Kidney tubule cell (primary cell): ENCODE results near the gene DNAJC7.
A peak's percentile ranks its signal among the peaks of the same experiment; 100 is the strongest.

Experiments used
- DNase-seq: peaks from one replicate; pipeline ENCODE4 v3.0.0-alpha.2; 2018; ENCODE audit warnings: low spot score

Gene DNAJC7

GRCh38 chr17:41975099-41976083 is 41.8 kb downstream of the DNAJC7 start:
- DNase-seq: peak; percentile 26

DNA sequence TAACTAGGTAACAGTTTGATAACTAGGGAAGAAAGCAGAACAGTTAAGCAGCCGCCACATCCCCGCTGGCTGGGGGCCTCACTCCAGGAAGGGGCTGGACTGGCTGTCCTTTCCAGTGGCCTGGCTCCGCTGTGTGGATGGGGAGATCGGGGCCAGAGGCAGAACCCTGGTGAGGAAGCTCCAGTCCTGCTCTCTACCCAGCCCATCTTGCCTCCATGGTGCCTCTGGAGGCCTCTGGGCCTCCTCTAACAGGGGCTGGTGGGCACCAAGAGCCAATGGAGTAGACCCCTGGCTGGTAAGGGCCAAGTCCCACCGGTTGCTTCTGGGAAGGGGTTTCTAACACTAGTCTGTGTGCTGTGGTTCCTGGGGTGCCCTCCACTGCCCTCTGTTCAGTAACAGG is 42.6 kb downstream of the DNAJC7 start:
- DNase-seq: no peak

- DNase-seq: no peak
These were observed 43.2 kb downstream of the DNAJC7 start for GRCh38 chr17:41974031-41974430.

- no peak for DNase-seq
These were observed 43.8 kb downstream of the DNAJC7 start for GRCh38 chr17:41973408-41973811.

DNA sequence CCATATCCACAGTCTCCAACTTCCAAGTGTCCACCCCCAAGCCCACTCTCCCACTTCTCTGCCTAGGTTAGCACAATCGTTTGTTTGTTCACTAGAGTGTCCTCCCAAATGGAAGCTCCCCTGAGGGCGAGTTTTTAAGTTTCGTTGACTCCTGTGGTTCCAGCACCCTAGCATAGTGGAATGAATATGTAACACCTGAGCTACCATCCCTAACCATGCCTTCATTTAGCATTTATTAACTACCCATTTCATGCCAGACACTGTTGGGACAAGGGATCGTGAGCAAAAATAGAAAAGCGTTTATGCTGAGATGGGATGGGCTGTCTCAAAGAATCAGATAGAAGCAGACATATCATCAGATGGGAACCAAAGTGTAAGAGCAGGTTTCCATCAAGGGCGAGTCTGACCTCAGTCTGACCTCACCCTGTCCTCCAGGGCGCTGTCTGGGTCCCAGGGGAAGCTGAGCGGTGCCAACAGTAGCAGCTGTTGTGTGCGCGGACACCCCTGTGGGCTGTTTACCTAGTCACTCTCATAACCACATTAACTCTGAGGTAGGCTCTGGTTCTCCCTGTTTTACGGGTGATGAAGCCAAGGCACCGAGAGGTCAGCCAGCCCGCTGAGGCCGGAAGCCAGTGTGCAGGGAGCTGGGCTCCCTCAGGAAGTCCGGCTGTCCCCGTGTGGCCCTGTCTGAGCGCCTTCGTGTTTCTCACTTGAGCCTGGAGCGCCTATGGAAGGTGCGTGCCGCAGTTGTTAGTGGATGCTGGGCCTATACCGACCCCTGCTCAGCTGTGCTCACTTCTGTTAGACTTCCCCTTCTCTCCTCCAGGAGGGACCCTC is 44.5 kb downstream of the DNAJC7 start:
- peak; percentile 89 for DNase-seq

DNA sequence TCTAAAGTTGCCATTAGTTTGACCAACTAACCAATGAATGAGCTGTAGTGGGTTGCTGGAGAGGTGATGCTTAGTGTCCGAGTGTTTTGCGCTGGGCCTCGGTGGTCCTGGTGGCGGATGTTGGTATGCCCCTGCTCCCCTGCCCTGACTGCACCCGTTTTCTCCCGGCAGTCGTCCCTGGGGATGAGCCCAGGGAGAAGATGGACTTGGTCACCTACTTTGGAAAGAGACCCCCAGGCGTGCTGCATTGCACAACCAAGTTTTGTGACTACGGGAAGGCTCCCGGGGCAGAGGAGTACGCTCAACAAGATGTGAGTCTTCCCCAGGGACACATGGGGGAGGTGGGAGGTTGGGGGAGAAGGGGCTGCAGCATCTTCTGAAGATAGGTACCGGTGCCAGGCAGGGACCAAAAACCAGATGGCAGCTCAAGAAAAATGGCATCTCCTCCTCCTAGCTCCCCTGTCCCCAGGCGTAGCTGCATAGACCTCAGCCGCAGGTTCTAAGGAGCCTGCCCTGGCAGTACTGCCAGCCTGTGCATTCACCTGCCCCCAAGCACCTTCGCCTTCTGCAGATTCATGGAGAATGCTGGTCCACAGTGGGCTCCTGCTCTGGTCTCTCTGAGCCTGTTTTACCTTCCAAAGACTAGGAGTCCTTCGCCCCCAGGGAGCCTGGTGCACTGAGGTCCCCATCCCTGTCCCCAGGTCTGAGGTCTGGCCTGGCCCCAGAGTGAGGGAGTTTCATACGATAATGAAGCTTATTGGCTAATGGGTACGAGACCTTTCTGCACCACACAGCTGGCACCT is 45.3 kb downstream of the DNAJC7 start:
- DNase-seq: no peak

DNA sequence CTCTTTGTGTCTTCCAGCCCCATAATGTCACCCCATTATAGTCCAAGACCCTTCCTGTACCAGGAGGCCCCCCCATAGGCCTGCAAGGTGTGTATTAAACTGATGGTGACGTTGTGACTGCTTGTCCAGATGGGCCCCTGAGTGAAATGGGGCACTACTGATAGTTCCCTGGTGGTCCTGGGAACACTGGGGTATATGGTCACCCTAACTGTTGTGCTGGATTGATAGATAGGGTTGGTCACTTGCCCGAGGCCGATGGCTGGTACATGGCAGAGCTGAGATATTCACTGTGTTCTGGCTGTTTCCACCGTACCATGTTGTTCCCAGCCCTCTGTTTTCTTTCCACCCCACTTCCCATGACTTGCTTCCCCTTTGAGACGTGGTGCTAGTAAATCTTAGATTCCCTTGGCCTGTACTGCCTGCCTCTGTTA is 46.3 kb downstream of the DNAJC7 start:
- DNase-seq: no peak

GRCh38 chr17:41968676-41969075 is 48.6 kb downstream of the DNAJC7 start:
- DNase-seq: no peak

DNA sequence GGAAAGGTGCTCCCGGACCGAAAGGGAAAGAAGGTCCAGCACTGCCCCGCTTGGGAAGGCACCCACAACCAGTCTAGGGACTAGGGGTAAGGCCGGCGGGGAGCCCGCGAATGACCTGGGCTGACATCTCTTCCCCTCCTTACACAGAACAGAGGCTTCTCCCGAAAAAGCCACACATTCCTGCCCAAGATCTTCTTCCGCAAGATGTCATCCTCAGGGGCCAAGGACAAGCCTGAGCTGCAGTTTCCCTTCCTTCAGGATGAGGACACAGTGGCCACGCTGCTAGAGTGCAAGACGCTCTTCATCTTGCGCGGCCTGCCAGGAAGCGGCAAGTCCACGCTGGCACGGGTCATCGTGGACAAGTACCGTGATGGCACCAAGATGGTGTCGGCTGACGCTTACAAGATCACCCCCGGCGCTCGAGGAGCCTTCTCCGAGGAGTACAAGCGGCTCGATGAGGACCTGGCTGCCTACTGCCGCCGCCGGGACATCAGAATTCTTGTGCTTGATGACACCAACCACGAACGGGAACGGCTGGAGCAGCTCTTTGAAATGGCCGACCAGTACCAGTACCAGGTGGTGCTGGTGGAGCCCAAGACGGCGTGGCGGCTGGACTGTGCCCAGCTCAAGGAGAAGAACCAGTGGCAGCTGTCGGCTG is 49.2 kb downstream of the DNAJC7 start:
- no peak for DNase-seq

GRCh38 chr17:41967141-41967920 is 49.9 kb downstream of the DNAJC7 start:
- peak; percentile 34 for DNase-seq

- DNase-seq: peak; percentile 90
These were observed 50.6 kb downstream of the DNAJC7 start, which contains the start of gene CNP for GRCh38 chr17:41966463-41967140. Gene CNP (plus strand): TSS chr17:41966795. CDS start chr17:41966885, 90 bp downstream.

GRCh38 chr17:41965694-41966462 is 51.4 kb downstream of the DNAJC7 start:
- DNase-seq: peak; percentile 91

GRCh38 chr17:41962768-41963434 is 54.3 kb downstream of the DNAJC7 start:
- peak; percentile 57 for DNase-seq

GRCh38 chr17:41962111-41962510 is 55.1 kb downstream of the DNAJC7 start:
- no peak for DNase-seq

DNA sequence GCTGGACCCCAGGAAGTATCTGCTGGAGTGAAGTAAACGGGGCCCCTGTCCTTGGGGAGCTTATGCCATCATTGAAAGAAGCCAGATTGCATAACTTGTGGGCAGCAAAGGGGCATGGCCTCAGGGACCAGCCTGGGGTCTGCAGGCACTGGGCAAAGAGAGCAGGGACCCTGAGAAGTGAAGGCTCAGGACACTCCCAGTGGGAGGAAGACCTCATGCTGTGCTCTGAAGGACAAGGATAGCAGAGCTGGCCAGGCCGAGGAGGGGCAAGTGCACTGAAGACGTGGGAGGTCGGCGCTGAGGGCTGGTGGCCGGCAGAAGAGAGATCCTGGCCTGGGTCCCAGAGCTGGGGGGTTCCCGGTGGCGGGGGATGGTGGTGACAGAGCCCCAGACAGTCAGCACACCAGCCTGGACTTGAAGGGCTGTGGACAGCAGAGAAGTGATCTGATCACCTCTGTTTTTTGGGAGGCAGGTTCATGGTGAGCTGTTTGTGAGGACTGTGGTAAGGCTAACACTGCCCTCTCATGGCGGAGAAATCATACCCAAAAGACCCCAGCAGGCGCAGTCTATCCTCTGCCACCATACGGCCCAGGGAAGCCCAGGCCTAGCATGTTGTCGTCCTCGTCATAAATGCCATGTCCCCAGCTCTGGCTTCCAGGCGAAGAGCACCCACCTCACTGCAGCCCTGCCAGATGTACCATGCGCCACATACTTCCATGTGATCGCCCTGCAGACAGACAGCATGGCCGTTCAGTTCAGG is 57.7 kb downstream of the DNAJC7 start:
- DNase-seq: peak; percentile 70

- peak; percentile 70 for DNase-seq
These were observed 58.3 kb downstream of the DNAJC7 start for GRCh38 chr17:41959030-41959335.

DNA sequence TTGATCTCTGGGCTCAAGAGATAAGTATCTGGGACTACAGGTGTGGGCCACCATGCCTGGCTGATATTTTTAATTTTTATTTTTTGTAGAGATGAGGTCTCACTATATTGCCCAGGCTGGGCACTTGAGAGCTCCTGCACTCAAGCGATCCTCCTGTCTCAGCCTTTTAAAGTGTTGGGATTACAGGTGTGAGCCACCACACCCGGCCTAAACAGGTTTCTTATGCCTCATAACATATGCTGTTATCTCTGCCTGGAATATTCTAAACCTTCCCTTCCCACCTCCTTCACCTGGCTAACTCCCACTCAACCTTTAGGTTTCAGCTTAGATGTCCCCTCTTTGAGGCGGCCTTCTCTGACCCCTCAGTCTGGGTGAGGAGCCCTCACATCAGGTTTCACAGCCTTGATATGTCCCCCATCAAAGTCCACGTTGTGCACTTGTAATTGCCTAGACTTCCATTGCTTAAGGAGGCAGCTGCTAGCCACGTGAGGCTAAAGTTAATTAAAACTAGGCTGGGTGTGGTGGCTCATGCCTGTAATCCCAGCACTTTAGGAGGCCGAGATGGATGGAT is 59.3 kb downstream of the DNAJC7 start:
- no peak for DNase-seq
